ENCODE results near the gene PARVB.

PARVB gene

GRCh38 chr22:44092636-44093220 lies 68.6 kb downstream of the PARVB start:
- Histone ChIP-seq H3K4me1 (ENCODE audit: control insufficient read depth, insufficient read depth, low read length, poor library complexity, severe bottlenecking) (no peaks in the 10 kb centered on the region), H3K27ac (ENCODE audit: insufficient read depth, low read length, poor library complexity, severe bottlenecking) (no peak overlapping the region), H3K36me3 (ENCODE audit: control insufficient read depth, insufficient read depth, low read length) (no peaks in the 10 kb centered on the region), H3K9me3 (ENCODE audit: control insufficient read depth, low read length) (no peaks in the 10 kb centered on the region), H3K4me3 (ENCODE audit: insufficient read depth, low read depth, low read length, poor library complexity, severe bottlenecking) (no peak overlapping the region), H3K27me3 (replicated peaks; ENCODE audit: control insufficient read depth, insufficient read depth, low read length, poor library complexity, severe bottlenecking) (no peaks in the 10 kb centered on the region)
- DNase-seq: no peak

- Histone ChIP-seq H3K4me1 (ENCODE audit: control insufficient read depth, insufficient read depth, low read length, poor library complexity, severe bottlenecking) (no peaks in the 10 kb centered on the region), H3K36me3 (ENCODE audit: control insufficient read depth, insufficient read depth, low read length) (no peaks in the 10 kb centered on the region), H3K27ac (ENCODE audit: insufficient read depth, low read length, poor library complexity, severe bottlenecking) (no peak overlapping the region), H3K4me3 (ENCODE audit: insufficient read depth, low read depth, low read length, poor library complexity, severe bottlenecking) (no peak overlapping the region), H3K27me3 (replicated peaks; ENCODE audit: control insufficient read depth, insufficient read depth, low read length, poor library complexity, severe bottlenecking) (no peaks in the 10 kb centered on the region), H3K9me3 (ENCODE audit: control insufficient read depth, low read length) (no peaks in the 10 kb centered on the region)
- no peak for DNase-seq
Measured at GRCh38 chr22:44093791-44094190, 69.7 kb downstream of the PARVB start.

GRCh38 chr22:44094751-44095302 lies 70.7 kb downstream of the PARVB start:
- H3K36me3 ChIP-seq (ENCODE audit: control insufficient read depth, insufficient read depth, low read length): no peaks in the 10 kb centered on the region

GRCh38 chr22:44096736-44097135 lies 72.6 kb downstream of the PARVB start:
- H3K27ac ChIP-seq (ENCODE audit: insufficient read depth, low read length, poor library complexity, severe bottlenecking): no peak overlapping the region
- no peaks in the 10 kb centered on the region for H3K27me3 ChIP-seq (replicated peaks; ENCODE audit: control insufficient read depth, insufficient read depth, low read length, poor library complexity, severe bottlenecking)
- no peaks in the 10 kb centered on the region for H3K9me3 ChIP-seq (ENCODE audit: control insufficient read depth, low read length)
- H3K36me3 ChIP-seq (ENCODE audit: control insufficient read depth, insufficient read depth, low read length): no peaks in the 10 kb centered on the region
- H3K4me3 ChIP-seq (ENCODE audit: insufficient read depth, low read depth, low read length, poor library complexity, severe bottlenecking): no peak overlapping the region
- DNase-seq: no peak
- H3K4me1 ChIP-seq (ENCODE audit: control insufficient read depth, insufficient read depth, low read length, poor library complexity, severe bottlenecking): no peaks in the 10 kb centered on the region

More at GRCh38 chr22:44094751-44095302, 70.7 kb downstream of the PARVB start:
- Histone ChIP-seq H3K4me1 (ENCODE audit: control insufficient read depth, insufficient read depth, low read length, poor library complexity, severe bottlenecking) (no peaks in the 10 kb centered on the region), H3K9me3 (ENCODE audit: control insufficient read depth, low read length) (no peaks in the 10 kb centered on the region), H3K27ac (ENCODE audit: insufficient read depth, low read length, poor library complexity, severe bottlenecking) (no peak overlapping the region), H3K4me3 (ENCODE audit: insufficient read depth, low read depth, low read length, poor library complexity, severe bottlenecking) (no peak overlapping the region), H3K27me3 (replicated peaks; ENCODE audit: control insufficient read depth, insufficient read depth, low read length, poor library complexity, severe bottlenecking) (no peaks in the 10 kb centered on the region)
- no peak for DNase-seq

GRCh38 chr22:44097263-44098020 lies 73.3 kb downstream of the PARVB start:
- H3K36me3 ChIP-seq (ENCODE audit: control insufficient read depth, insufficient read depth, low read length): no peaks in the 10 kb centered on the region

GRCh38 chr22:44098021-44098739 lies 74.1 kb downstream of the PARVB start:
- DNase-seq: no peak
- Histone ChIP-seq H3K9me3 (ENCODE audit: control insufficient read depth, low read length) (no peaks in the 10 kb centered on the region), H3K4me3 (ENCODE audit: insufficient read depth, low read depth, low read length, poor library complexity, severe bottlenecking) (no peak overlapping the region), H3K27me3 (replicated peaks; ENCODE audit: control insufficient read depth, insufficient read depth, low read length, poor library complexity, severe bottlenecking) (no peaks in the 10 kb centered on the region), H3K27ac (ENCODE audit: insufficient read depth, low read length, poor library complexity, severe bottlenecking) (no peak overlapping the region), H3K36me3 (ENCODE audit: control insufficient read depth, insufficient read depth, low read length) (no peaks in the 10 kb centered on the region), H3K4me1 (ENCODE audit: control insufficient read depth, insufficient read depth, low read length, poor library complexity, severe bottlenecking) (no peaks in the 10 kb centered on the region)

More at GRCh38 chr22:44097263-44098020, 73.3 kb downstream of the PARVB start:
- H3K4me3 ChIP-seq (ENCODE audit: insufficient read depth, low read depth, low read length, poor library complexity, severe bottlenecking): no peak overlapping the region
- H3K27me3 ChIP-seq (replicated peaks; ENCODE audit: control insufficient read depth, insufficient read depth, low read length, poor library complexity, severe bottlenecking): no peaks in the 10 kb centered on the region
- H3K4me1 ChIP-seq (ENCODE audit: control insufficient read depth, insufficient read depth, low read length, poor library complexity, severe bottlenecking): no peaks in the 10 kb centered on the region
- no peak overlapping the region for H3K27ac ChIP-seq (ENCODE audit: insufficient read depth, low read length, poor library complexity, severe bottlenecking)
- DNase-seq: no peak
- H3K9me3 ChIP-seq (ENCODE audit: control insufficient read depth, low read length): no peaks in the 10 kb centered on the region

- no peak for DNase-seq
- no peaks in the 10 kb centered on the region for H3K36me3 ChIP-seq (ENCODE audit: control insufficient read depth, insufficient read depth, low read length)
- no peak overlapping the region for H3K27ac ChIP-seq (ENCODE audit: insufficient read depth, low read length, poor library complexity, severe bottlenecking)
- no peak overlapping the region for H3K4me3 ChIP-seq (ENCODE audit: insufficient read depth, low read depth, low read length, poor library complexity, severe bottlenecking)
- no peaks in the 10 kb centered on the region for H3K9me3 ChIP-seq (ENCODE audit: control insufficient read depth, low read length)
- H3K4me1 ChIP-seq (ENCODE audit: control insufficient read depth, insufficient read depth, low read length, poor library complexity, severe bottlenecking): no peaks in the 10 kb centered on the region
- H3K27me3 ChIP-seq (replicated peaks; ENCODE audit: control insufficient read depth, insufficient read depth, low read length, poor library complexity, severe bottlenecking): no peaks in the 10 kb centered on the region
Measured at GRCh38 chr22:44098966-44099530, 74.9 kb downstream of the PARVB start.

- no peak for DNase-seq
Measured at GRCh38 chr22:44099696-44100095, 75.6 kb downstream of the PARVB start.

GRCh38 chr22:44100411-44100810 lies 76.3 kb downstream of the PARVB start:
- Histone ChIP-seq H3K27me3 (replicated peaks; ENCODE audit: control insufficient read depth, insufficient read depth, low read length, poor library complexity, severe bottlenecking) (no peaks in the 10 kb centered on the region), H3K27ac (ENCODE audit: insufficient read depth, low read length, poor library complexity, severe bottlenecking) (no peak overlapping the region), H3K9me3 (ENCODE audit: control insufficient read depth, low read length) (no peaks in the 10 kb centered on the region), H3K4me3 (ENCODE audit: insufficient read depth, low read depth, low read length, poor library complexity, severe bottlenecking) (no peak overlapping the region), H3K36me3 (ENCODE audit: control insufficient read depth, insufficient read depth, low read length) (no peaks in the 10 kb centered on the region), H3K4me1 (ENCODE audit: control insufficient read depth, insufficient read depth, low read length, poor library complexity, severe bottlenecking) (no peaks in the 10 kb centered on the region)
- no peak for DNase-seq

More at GRCh38 chr22:44099696-44100095, 75.6 kb downstream of the PARVB start:
- H3K27me3 ChIP-seq (replicated peaks; ENCODE audit: control insufficient read depth, insufficient read depth, low read length, poor library complexity, severe bottlenecking): no peaks in the 10 kb centered on the region
- no peaks in the 10 kb centered on the region for H3K4me1 ChIP-seq (ENCODE audit: control insufficient read depth, insufficient read depth, low read length, poor library complexity, severe bottlenecking)
- no peaks in the 10 kb centered on the region for H3K36me3 ChIP-seq (ENCODE audit: control insufficient read depth, insufficient read depth, low read length)
- no peak overlapping the region for H3K4me3 ChIP-seq (ENCODE audit: insufficient read depth, low read depth, low read length, poor library complexity, severe bottlenecking)
- no peaks in the 10 kb centered on the region for H3K9me3 ChIP-seq (ENCODE audit: control insufficient read depth, low read length)
- no peak overlapping the region for H3K27ac ChIP-seq (ENCODE audit: insufficient read depth, low read length, poor library complexity, severe bottlenecking)

Data from effector memory CD4-positive, alpha-beta T cell (primary cell).